HK-2 (cell line): ENCODE results near the gene SMYD3.

Experiments
- DNase-seq: peaks from one replicate; pipeline ENCODE4 v3.0.0-alpha.2; 2018; ENCODE audit not compliant: unreplicated experiment

The SMYD3 gene

DNA sequence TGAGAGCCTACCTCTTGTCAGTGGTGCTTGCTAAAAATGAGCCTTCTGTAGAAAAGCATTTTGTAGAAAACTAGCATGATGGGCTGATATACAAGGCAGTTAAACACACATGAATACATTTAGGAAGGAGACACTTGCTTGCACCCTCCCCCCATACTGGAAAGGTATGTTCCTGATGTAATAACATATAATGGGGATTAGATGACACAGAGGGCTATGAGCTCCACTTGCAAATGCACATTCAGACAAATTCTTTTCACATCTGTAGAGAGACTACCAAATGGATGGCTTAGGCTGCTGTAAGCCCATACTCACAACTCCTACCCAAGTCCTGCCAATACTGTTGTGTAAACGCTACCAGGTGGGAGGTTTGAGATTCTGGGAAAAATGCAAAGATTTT lies 634.0 kb downstream of the SMYD3 start:
- DNase-seq = no peak

DNA sequence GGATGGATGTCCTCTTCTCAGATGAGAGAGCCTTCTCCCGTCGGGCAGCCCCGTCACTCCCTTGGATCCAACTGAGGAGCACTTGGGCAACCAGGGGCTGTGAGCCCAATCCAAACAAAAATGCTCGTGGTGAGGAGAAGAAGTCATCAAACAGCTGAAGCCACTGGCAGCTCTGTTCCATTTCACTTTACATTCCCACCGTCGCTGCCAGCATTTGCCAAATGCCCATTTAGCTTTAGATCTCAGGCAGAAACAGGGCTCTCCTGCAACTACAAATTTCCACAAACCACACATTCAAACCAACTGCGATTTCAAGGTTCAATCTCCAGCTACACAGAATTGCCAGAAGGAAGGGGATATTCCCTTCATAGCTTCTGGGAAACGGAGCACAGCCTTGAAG lies 634.6 kb downstream of the SMYD3 start:
- no peak for DNase-seq

- no peak for DNase-seq
Observed at GRCh38 chr1:245871915-245872314, 635.2 kb downstream of the SMYD3 start.

DNA sequence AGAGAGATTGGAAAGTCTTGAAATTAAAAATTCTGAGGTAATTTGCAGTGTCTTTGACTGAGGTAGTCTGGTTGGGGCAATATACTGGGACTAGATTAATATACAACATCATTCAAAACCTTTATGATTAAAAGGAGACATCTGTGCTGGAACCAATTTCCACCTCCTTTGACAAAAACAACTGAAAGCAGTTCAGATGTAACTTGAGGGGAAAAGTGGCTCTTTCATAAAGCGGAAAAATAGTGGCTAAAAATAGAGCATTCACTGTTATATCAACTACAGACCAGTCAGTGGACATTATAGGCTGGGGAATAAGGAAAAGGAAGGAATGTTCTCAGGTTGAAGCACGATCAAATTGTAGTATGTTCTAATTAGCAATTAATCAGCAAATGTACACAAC lies 635.9 kb downstream of the SMYD3 start:
- DNase-seq = no peak

- no peak for DNase-seq
Observed at GRCh38 chr1:245870698-245871097, 636.4 kb downstream of the SMYD3 start.

DNA sequence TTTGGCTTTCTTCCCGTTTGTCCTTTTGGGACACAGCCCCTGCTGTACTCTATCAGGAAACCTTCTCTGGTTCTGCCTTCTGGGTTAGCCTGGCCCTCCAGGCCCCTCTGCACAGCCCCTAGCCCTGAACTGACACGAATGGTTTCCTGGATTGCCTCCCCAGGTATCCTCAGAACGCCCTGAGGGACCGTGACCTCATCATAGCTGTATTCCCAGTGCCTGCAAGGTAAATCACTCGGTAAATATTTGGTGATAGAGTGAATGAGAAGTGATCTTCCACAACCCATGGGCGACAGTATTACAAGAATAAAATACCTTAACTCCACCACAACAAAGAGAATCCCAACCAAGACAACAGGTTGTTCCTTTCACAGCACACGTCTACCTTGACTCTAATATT lies 637.2 kb downstream of the SMYD3 start:
- DNase-seq = no peak

- no peak for DNase-seq
Observed at GRCh38 chr1:245867738-245868137, 639.3 kb downstream of the SMYD3 start.

- no peak for DNase-seq
Observed at GRCh38 chr1:245864872-245865271, 642.2 kb downstream of the SMYD3 start.

- DNase-seq = peak; percentile 74
Observed at GRCh38 chr1:245863566-245864184, 643.4 kb downstream of the SMYD3 start.

- DNase-seq = peak; percentile 39
Observed at GRCh38 chr1:245862812-245863540, 644.1 kb downstream of the SMYD3 start.

DNA sequence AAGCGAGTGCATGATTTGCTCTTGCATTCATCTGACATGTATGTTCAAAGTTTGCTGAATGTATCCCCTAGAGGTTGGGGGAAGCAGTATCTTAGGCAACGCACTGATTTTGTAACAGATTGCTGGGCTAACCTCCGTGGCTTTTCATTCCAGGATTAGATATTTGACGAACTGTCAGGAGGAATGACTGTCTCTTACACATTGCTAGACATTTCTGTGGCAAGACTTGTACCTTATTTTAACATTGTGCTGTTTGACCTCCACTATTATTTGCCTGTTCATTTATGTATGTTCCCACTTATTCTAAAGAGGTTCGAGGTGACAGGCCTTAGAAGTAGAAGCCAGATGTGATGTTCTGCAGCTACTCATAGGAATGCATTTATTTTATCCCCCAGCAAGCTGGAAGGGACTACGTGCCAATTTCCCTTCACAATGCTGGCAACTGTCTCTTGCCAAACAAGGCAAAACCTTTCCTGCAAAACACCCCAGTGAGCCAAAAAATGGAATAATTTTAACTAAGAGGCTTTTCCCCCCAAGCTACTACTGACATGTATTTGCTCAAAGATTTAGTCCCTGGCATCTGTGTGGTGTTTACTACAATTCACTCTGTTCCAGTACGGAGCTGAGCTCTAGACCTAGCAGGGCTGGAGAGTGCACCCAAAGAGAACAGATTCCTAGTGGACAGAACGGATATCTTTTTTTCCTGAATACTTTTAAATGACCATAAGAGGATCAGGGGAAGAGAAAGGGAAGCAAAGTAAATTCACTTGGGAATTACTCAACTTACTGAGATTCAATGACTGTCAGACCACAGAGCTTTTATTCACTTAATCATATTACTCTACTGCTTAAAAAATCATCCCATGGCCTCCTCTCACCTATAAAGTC lies 646.2 kb downstream of the SMYD3 start:
- no peak for DNase-seq

DNA sequence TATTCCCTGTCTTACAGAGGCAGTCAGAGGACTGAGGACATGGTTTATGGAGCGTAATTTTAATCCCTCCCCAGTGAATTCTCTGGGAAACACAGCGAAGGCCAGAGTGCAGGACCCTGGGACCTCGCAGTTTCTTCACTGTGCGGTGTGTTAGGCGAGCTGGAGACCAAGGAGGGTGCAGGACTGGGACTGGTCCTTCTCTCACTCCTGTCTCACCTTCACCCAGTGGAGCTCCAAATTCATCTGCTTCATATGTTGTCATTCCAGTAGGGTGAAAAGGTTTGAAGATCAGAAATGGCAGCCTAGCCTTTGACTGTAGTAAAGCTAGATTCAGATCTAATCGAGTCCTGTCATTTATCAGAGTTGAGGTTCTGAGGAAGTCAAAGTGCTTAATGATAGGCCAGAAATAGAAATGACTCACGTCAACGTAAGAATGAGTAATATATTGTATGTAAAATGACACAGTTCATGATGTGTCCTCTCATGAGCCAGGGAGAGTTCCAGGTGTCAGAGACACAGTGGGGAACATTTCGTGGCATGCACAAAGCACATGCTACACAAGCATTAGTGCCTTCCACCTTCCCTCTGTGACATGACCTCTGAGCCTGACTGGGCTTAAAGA lies 647.5 kb downstream of the SMYD3 start:
- DNase-seq = no peak

DNA sequence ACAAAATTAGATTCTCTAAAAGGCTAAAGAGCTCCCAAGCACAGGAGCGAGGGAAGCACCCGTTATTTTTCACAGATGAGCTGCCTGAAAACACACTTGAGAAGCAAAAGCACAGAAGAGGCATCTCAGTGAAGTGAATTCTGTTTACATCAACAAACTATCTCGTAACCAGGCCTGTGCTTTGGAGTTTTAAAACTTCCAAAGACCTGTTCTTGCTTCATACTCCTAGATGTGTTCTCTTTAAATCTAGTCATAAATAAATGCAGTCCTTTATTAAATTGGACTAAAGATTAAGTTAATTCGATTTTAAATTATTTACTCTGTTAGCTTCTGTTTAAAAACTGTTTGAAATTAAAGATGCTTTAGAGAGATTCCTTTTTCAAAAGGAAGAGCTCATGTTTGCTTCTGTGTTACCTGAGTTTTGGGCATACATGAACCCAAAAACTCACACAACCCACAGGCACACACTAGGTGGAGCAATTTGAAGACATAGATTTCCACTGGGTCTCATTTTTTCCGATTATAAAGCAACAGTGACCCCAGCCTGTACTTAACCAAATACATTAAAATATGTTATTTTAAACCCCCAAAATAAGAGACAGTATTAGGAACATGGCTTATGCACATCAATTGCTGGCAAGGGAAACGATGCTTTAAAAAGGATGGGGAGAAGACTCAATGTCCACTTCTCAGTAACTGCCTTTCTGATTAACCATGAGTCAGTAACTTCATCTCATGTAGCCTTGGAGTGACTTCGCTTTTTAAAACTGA lies 648.2 kb downstream of the SMYD3 start:
- no peak for DNase-seq

GRCh38 chr1:245858022-245858721 lies 648.9 kb downstream of the SMYD3 start:
- DNase-seq = no peak

DNA sequence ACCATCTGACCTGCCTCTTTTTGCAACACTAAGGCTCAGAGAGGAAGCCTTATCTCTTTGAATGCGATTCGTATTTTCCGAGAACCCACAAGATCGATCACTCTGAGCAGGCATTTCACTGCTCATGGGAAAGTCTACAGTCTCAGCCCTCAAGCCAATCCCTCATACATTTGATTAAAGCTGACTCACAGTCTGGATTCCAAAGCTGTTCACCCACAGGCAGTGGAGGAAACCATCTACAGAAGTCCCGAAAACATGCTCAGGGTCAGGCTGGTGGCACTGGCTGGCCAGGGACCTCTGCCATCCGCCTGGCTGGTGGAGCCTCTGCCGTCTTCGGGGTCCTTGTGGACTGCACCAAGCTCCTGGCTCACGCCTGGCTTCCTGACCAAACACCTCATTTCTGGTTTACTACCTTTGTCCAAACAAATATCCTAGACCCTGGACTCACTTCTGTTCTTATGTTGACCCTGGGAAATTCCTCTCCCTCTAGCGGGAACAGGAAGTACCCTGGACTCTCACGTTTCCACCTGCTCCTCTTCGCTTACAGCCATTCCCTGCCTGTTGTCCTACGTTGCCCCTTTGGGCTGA lies 650.0 kb downstream of the SMYD3 start:
- peak; percentile 70 for DNase-seq

- no peak for DNase-seq
Observed at GRCh38 chr1:245855846-245856730, 651.0 kb downstream of the SMYD3 start.

DNA sequence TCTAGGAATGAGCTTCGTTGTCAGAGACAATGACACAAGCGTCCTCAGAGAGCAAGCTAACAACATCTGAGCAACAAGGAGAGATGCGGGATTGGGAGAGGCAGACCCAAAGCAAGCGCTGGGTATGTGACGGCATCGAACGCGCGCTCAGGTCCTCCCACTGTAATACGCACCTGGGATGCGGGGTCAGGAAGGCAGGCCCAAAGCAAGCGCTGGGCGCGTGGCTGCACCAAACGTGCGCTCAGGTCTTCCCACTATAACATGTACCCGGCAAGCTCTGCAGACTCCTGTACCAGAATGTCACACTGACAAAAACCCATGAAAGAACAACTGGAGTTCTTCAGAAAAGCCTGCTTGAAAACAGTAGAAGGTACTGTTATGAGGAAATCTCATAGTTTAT lies 653.8 kb downstream of the SMYD3 start:
- DNase-seq = no peak

- DNase-seq = no peak
Observed at GRCh38 chr1:245843101-245843500, 664.0 kb downstream of the SMYD3 start.

DNA sequence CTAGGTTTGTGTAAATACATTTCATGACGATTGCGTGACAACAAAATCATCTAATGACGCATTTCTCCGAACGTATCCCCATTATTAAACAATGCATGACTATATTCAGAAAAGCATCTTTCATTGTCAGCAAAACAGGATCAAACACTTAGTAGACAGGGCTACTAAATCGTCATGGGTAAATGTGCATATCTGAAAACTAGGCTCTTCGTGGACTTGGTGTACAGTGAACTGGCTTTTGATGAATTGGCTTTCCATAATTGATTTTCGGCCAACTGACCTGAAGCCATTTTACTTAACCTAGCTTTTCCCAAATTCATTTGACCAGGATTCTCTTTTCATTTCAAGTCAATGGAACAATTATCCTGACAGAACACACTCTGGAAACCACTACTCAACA lies 665.0 kb downstream of the SMYD3 start:
- DNase-seq = no peak
